Neural progenitor cell (in vitro differentiated cells): ENCODE data around the gene RASSF4. TPM values are rescaled to one million over a fixed set of nuclear protein-coding genes. Genes with fewer than 3 reads are reported as not detected.

Experiments used
- DNase-seq: peaks from one replicate; pipeline ENCODE4 v3.0.0-alpha.2; 2016; ENCODE audit warnings: low spot score
- H2AFZ ChIP-seq: fragments of 200-600 bp; sonication (generic); replicated peaks from 2 replicates; pipeline ENCODE4 v1.6.1; 2016; ENCODE audit warnings: antibody characterized with exemption
- H3F3A ChIP-seq: fragments of 200-600 bp; sonication (generic); 2 replicates; pipeline ENCODE4 v1.6.1; 2016; ENCODE audit warnings: antibody characterized with exemption, low read depth
- H3K27ac ChIP-seq: fragments of 200-600 bp; sonication (generic); 2 replicates; pipeline ENCODE4 v1.5.1; 2016; ENCODE audit warnings: mild to moderate bottlenecking
- H3K27me3 ChIP-seq: fragments of 200-600 bp; sonication (generic); 2 replicates; pipeline ENCODE4 v1.6.1; 2016; ENCODE audit warnings: mild to moderate bottlenecking, moderate library complexity
- H3K36me3 ChIP-seq: fragments of 200-600 bp; sonication (generic); 2 replicates; pipeline ENCODE4 v1.5.1; 2016
- H3K4me1 ChIP-seq: fragments of 200-600 bp; sonication (generic); 2 replicates; pipeline ENCODE4 v1.6.1; 2016; ENCODE audit warnings: mixed run types
- H3K4me2 ChIP-seq: fragments of 200-600 bp; sonication (generic); 2 replicates; pipeline ENCODE4 v1.6.1; 2016
- H3K4me3 ChIP-seq: fragments of 200-600 bp; sonication (generic); 2 replicates; pipeline ENCODE4 v1.5.1; 2016
- H3K79me2 ChIP-seq: fragments of 200-600 bp; sonication (generic); 2 replicates; pipeline ENCODE4 v1.6.1; 2016; ENCODE audit warnings: low read depth
- H3K9ac ChIP-seq: fragments of 200-600 bp; sonication (generic); 2 replicates; pipeline ENCODE4 v1.6.1; 2016
- H3K9me3 ChIP-seq: fragments of 200-600 bp; sonication (generic); 2 replicates; pipeline ENCODE4 v1.5.1; 2016; ENCODE audit warnings: low read depth
- H4K20me1 ChIP-seq: fragments of 200-600 bp; sonication (generic); 2 replicates; pipeline ENCODE4 v1.6.1; 2016; ENCODE audit warnings: low read depth
- H3K27ac Mint-ChIP-seq: 3 replicates; pipeline ENCODE4 v1.8.0; 2021; ENCODE audit warnings: mixed read lengths
- H3K27me3 Mint-ChIP-seq: 2 replicates; pipeline ENCODE4 v1.8.0; 2022; ENCODE audit warnings: low read depth, mild to moderate bottlenecking, inconsistent platforms, moderate library complexity, mixed read lengths; ENCODE audit not compliant: insufficient read depth
- H3K36me3 Mint-ChIP-seq: 3 replicates; pipeline ENCODE4 v1.8.0; 2021; ENCODE audit warnings: mixed read lengths
- H3K4me1 Mint-ChIP-seq: 3 replicates; pipeline ENCODE4 v1.8.0; 2021; ENCODE audit warnings: mixed read lengths
- H3K4me3 Mint-ChIP-seq: 3 replicates; pipeline ENCODE4 v1.8.0; 2021; ENCODE audit warnings: mild to moderate bottlenecking, moderate library complexity, mixed read lengths
- H3K9me3 Mint-ChIP-seq: 3 replicates; pipeline ENCODE4 v1.8.0; 2020; ENCODE audit warnings: mixed read lengths
- EZH2 ChIP-seq: fragments of 200-600 bp; sonication (generic); IDR thresholded peaks from 2 replicates; pipeline ENCODE4 v1.6.1; 2017; ENCODE audit warnings: antibody characterized with exemption, mild to moderate bottlenecking, moderate library complexity
- EZH2phosphoT487 ChIP-seq: fragments of 200-600 bp; sonication (generic); IDR thresholded peaks from 2 replicates; pipeline ENCODE4 v1.6.1; 2017; ENCODE audit warnings: antibody characterized with exemption
- total RNA-seq: library from RNA; depleted of rRNA; stranded (reverse); fragments of >200 nt; gene quantifications from 2 replicates; pipeline ENCODE4 v1.2.3, GENCODE V29; 2015; ENCODE audit warnings: low replicate concordance
- TF ChIP-seq, protein P1 (sequence below): fragments of 200-600 bp; sonication (generic); IDR thresholded peaks from 2 replicates; pipeline ENCODE4 v1.5.1; 2017; ENCODE audit warnings: antibody characterized with exemption, mild to moderate bottlenecking

Gene RASSF4
- total RNA-seq, 1 donor from 2014 or later, result 3.1 TPM

DNA sequence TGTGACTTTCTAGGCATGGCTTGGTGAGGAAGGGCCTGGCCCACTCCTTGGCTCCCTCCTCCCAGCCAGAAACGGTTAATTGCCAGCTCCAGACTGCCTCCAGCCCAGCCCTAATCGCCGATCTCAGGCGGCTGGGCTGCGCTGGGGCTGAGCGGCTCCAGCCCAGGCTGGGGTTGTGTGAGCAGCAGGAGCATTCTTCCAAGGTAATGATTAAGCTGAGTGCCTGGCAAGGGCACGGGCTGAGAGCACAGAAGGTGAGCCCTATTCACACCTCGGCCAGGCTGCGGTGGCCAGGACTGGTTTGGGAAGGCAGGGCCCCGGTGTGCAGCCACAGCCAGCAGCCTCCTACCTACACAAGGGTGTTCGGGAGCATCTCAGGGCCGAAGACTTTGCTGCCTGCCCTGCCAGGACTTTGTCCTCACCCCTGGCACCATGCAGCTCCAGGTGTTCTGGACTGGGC is 48.5 kb upstream of the RASSF4 start, which contains the start of gene TMEM72:
Gene TMEM72, plus strand, starts transcription at position 257 of the 460 bp plus-strand sequence. Its CDS starts 176 bp downstream, at position 433.
- Histone ChIP-seq H3K27ac (no peak within 1 kb of the TSS), H3K4me2 (no peak within 1 kb of the TSS), H3K27me3 (no peaks in the 10 kb centered on the region), H3K79me2 (no peaks in the 10 kb centered on the region), H3K4me1 (peaks cover 33% of the 10 kb centered on the region), H3K4me3 (no peak within 1 kb of the TSS), H3K9ac (no peak within 1 kb of the TSS), H4K20me1 (no peaks in the 10 kb centered on the region), H3K9me3 (no peaks in the 10 kb centered on the region), H3F3A (no peaks in the 10 kb centered on the region), H3K36me3 (no peaks in the 10 kb centered on the region), H2AFZ (no peak within 1 kb of the TSS)
- DNase-seq, result peak; percentile 73
- Mint-ChIP-seq H3K4me3 (peak within 1 kb of the TSS; percentile 1), H3K27ac (no peak within 1 kb of the TSS), H3K36me3 (no peaks in the 10 kb centered on the region), H3K27me3 (peaks cover 14% of the 10 kb centered on the region), H3K4me1 (peaks cover 51% of the 10 kb centered on the region), H3K9me3 (peaks cover 3% of the 10 kb centered on the region)
- TF ChIP-seq, protein P1, sequence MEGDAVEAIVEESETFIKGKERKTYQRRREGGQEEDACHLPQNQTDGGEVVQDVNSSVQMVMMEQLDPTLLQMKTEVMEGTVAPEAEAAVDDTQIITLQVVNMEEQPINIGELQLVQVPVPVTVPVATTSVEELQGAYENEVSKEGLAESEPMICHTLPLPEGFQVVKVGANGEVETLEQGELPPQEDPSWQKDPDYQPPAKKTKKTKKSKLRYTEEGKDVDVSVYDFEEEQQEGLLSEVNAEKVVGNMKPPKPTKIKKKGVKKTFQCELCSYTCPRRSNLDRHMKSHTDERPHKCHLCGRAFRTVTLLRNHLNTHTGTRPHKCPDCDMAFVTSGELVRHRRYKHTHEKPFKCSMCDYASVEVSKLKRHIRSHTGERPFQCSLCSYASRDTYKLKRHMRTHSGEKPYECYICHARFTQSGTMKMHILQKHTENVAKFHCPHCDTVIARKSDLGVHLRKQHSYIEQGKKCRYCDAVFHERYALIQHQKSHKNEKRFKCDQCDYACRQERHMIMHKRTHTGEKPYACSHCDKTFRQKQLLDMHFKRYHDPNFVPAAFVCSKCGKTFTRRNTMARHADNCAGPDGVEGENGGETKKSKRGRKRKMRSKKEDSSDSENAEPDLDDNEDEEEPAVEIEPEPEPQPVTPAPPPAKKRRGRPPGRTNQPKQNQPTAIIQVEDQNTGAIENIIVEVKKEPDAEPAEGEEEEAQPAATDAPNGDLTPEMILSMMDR, result no peak
- TF ChIP-seq EZH2 (no peak), EZH2phosphoT487 (no peak)

DNA sequence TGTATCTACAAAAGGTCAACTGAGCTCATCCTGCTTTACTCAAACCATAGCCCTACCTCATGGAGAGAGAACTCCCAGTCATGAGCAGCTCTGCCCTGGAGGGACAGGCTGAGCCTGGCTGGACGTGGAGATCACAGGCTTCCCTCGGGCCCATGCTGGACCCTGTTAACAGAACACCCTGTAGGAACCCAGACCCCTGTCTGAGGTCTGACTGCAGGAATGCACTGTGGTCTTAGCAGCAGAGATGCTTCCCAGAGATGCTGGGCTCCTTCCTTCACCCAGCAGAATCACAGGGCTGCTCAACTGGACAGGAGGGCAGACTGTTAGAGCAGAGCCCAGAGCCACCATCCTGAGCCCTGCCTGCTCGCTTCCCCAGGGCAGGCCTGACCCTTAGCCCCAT is 47.7 kb upstream of the RASSF4 start:
- Histone ChIP-seq H3K9ac (no peak overlapping the region), H4K20me1 (no peaks in the 10 kb centered on the region), H3K79me2 (no peaks in the 10 kb centered on the region), H2AFZ (no peak overlapping the region), H3K36me3 (no peaks in the 10 kb centered on the region), H3F3A (no peaks in the 10 kb centered on the region), H3K27ac (no peak overlapping the region), H3K4me1 (peaks cover 33% of the 10 kb centered on the region), H3K9me3 (no peaks in the 10 kb centered on the region), H3K4me3 (no peak overlapping the region), H3K27me3 (no peaks in the 10 kb centered on the region), H3K4me2 (no peak overlapping the region)
- Mint-ChIP-seq H3K27ac (no peak overlapping the region), H3K4me3 (no peak overlapping the region), H3K4me1 (peaks cover 57% of the 10 kb centered on the region), H3K9me3 (peaks cover 3% of the 10 kb centered on the region), H3K27me3 (peaks cover 14% of the 10 kb centered on the region), H3K36me3 (no peaks in the 10 kb centered on the region)
- DNase-seq, result no peak
- TF ChIP-seq EZH2 (no peak), EZH2phosphoT487 (no peak)
- TF ChIP-seq, protein P1, result no peak

DNA sequence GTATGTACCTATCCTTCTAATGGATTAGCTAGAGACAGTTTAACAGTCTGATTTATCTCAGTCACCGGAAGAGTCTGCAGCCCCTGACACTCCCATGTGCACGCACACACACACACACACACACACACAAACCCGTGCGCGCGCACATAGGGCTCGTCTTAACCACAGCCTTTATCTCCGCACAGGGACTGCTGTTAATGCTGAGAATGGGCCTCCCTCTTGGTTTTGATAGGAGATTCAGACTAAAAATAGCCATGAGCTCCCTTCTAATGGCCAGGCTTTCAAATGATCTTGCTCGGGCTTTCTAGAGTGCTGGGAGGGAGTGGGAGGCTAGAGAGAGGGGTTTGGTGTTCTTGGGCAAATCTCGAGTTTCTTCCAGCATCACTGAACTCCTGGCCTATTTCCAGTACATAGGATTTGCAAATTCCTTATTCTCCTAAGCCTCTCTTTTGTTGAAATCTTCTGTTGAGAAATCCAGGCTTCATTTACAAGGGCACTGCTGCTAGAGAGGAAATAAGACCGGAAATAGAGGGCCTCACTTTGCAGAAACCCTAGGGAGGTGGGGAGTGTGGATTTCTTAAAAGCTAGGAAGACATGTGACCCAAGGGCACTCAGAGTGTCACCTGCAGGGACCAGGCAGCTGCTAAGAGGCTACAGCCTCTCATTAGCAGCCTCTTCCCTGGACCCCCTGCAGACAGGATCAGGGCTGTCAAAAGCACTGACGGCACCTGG is 46.1 kb upstream of the RASSF4 start:
- H3K27ac Mint-ChIP-seq, result peak overlapping the region; percentile 46
- no peak overlapping the region for H3K9ac ChIP-seq
- H3K27me3 Mint-ChIP-seq, result peaks cover 12% of the 10 kb centered on the region
- H3F3A ChIP-seq, result no peaks in the 10 kb centered on the region
- DNase-seq, result no peak
- H3K36me3 Mint-ChIP-seq, result no peaks in the 10 kb centered on the region
- no peak overlapping the region for H3K4me2 ChIP-seq
- no peaks in the 10 kb centered on the region for H4K20me1 ChIP-seq
- no peaks in the 10 kb centered on the region for H3K36me3 ChIP-seq
- peak overlapping the region; percentile 38 for H3K4me3 Mint-ChIP-seq
- H3K4me1 Mint-ChIP-seq, result peaks cover 45% of the 10 kb centered on the region
- TF ChIP-seq EZH2phosphoT487 (no peak), EZH2 (no peak)
- TF ChIP-seq, protein P1, result no peak
- no peaks in the 10 kb centered on the region for H3K9me3 ChIP-seq
- H3K4me1 ChIP-seq, result peaks cover 20% of the 10 kb centered on the region
- peaks cover 12% of the 10 kb centered on the region for H3K9me3 Mint-ChIP-seq
- no peak overlapping the region for H2AFZ ChIP-seq
- no peak overlapping the region for H3K4me3 ChIP-seq
- H3K27ac ChIP-seq, result no peak overlapping the region
- H3K27me3 ChIP-seq, result no peaks in the 10 kb centered on the region
- no peaks in the 10 kb centered on the region for H3K79me2 ChIP-seq
